GM12878 (cell line): ENCODE data around the gene NFILZ.

ENCODE experiments used
- ATF2 ChIP-seq: IDR thresholded peaks from 2 replicates; pipeline ENCODE4 v1.6.1; 2012; ENCODE audit warnings: low read length, inconsistent platforms
- CEBPZ ChIP-seq: fragments of 150-350 bp; IDR thresholded peaks from 2 replicates; pipeline ENCODE4 v1.6.1; 2016; ENCODE audit warnings: low read depth, low read length
- CTCF ChIP-seq, 3 experiments: IDR thresholded peaks in 2 of 3; conservative IDR thresholded peaks in 1 of 3; 2 replicates each; pipeline ENCODE4 v1.5.1; 2011; ENCODE audit warnings: low read depth in 3 of 3, low read length in 3 of 3, mild to moderate bottlenecking in 3 of 3, control low read depth in 2 of 3, moderate library complexity in 2 of 3, inconsistent platforms in 1 of 3, mixed read lengths in 1 of 3; ENCODE audit not compliant: control insufficient read depth in 2 of 3, insufficient read depth in 1 of 3; ENCODE audit errors: extremely low read depth in 1 of 3
- EP300 ChIP-seq, 2 experiments: fragments of 150-350 bp in 1 of 2; IDR thresholded peaks; 2 replicates each; pipeline ENCODE4 v1.6.1; 2011 to 2012; ENCODE audit warnings: low read depth in 2 of 2, low read length in 2 of 2, borderline replicate concordance in 1 of 2, improper control_type of control experiment in 1 of 2, inconsistent platforms in 1 of 2; ENCODE audit not compliant: control insufficient read depth in 1 of 2
- HCFC1 ChIP-seq: fragments of 150-350 bp; IDR thresholded peaks from 2 replicates; pipeline ENCODE4 v1.6.1; 2014; ENCODE audit warnings: low read length
- MAX ChIP-seq: IDR thresholded peaks from 2 replicates; pipeline ENCODE4 v1.6.1; 2012; ENCODE audit warnings: low read depth, low read length, improper control_type of control experiment
- NFIC ChIP-seq: IDR thresholded peaks from 2 replicates; pipeline ENCODE4 v1.6.1; 2012; ENCODE audit warnings: low read depth, mild to moderate bottlenecking, inconsistent platforms, low read length, moderate library complexity
- NRF1 ChIP-seq: conservative IDR thresholded peaks from 2 replicates; pipeline ENCODE4 v1.6.1; 2011; ENCODE audit warnings: mild to moderate bottlenecking, low read depth, low read length, improper control_type of control experiment
- POLR2AphosphoS5 ChIP-seq: IDR thresholded peaks from 2 replicates; pipeline ENCODE4 v1.6.1; 2011; ENCODE audit warnings: mild to moderate bottlenecking, low read length, inconsistent platforms
- RAD51 ChIP-seq: fragments of 450-650 bp; IDR thresholded peaks from 2 replicates; pipeline ENCODE4 v1.6.1; 2016; ENCODE audit warnings: moderate library complexity, mild to moderate bottlenecking, inconsistent platforms
- SUZ12 ChIP-seq: fragments of 200-600 bp; sonication (generic); IDR thresholded peaks from one replicate; pipeline ENCODE4 v1.6.1; 2018; ENCODE audit warnings: antibody characterized with exemption, mild to moderate bottlenecking; ENCODE audit not compliant: unreplicated experiment
- TCF7 ChIP-seq: IDR thresholded peaks from 2 replicates; pipeline ENCODE4 v1.6.1; 2014; ENCODE audit warnings: antibody characterized with exemption, borderline replicate concordance
- ZNF274 ChIP-seq: IDR thresholded peaks from one replicate; pipeline ENCODE4 v1.8.0; 2011; ENCODE audit not compliant: insufficient read length, insufficient read depth

- TF ChIP-seq TCF7 (no peak), CTCF (IDR thresholded peaks at IDR 0.05 in 2 of 3, conservative IDR thresholded peaks at IDR 0.05 in 1 of 3; ENCODE audit: control insufficient read depth in 2 of 3, extremely low read depth in 1 of 3, insufficient read depth in 1 of 3, low read depth in 3 of 3, low read length in 3 of 3) (no peak), POLR2AphosphoS5 (no peak), RAD51 (no peak), ZNF274 (no peak), SUZ12 (no peak), NFIC (no peak), NRF1 (no peak), ATF2 (no peak), HCFC1 (no peak), EP300 (IDR thresholded peaks at IDR 0.05; ENCODE audit: borderline replicate concordance in 1 of 2, control insufficient read depth in 1 of 2, low read depth in 2 of 2, low read length in 2 of 2) (no peak), MAX (no peak), CEBPZ (no peak)
Measured at GRCh38 chr19:8609279-8610040, 21.0 kb upstream of the NFILZ start.
